GM19035 (cell line): ENCODE results near the gene CCDC88C.
"Not testable (repeated sequence)": the region's sequence is repeated elsewhere in the genome, so short reads cannot be mapped to it uniquely, and the experiment has no call there.

ENCODE experiments used
- ATAC-seq: cut with Tn5 transposase; IDR thresholded peaks from one replicate; pipeline ENCODE4 v1.9.1; 2021; ENCODE audit not compliant: unreplicated experiment

CCDC88C gene

DNA sequence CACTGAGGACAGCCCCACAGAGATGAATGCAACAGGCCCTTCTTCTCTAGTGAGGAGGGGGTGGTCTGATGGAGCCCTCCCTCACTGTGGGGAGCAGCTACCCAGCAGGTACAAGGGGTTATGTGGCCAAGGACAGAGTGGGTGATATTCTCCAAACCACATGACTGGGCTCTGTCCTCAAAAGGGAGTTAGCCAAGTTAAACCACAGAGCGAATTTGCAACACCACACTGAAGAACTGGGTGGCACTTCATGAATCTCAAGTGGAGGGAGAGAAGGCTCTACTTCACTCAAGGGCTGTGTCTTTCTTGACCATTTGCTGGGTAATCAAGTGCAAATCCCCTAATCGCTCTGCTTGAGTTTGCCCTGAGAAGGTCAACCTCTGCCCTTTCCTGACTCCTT lies 185.6 kb downstream of the CCDC88C start:
- ATAC-seq = no peak

DNA sequence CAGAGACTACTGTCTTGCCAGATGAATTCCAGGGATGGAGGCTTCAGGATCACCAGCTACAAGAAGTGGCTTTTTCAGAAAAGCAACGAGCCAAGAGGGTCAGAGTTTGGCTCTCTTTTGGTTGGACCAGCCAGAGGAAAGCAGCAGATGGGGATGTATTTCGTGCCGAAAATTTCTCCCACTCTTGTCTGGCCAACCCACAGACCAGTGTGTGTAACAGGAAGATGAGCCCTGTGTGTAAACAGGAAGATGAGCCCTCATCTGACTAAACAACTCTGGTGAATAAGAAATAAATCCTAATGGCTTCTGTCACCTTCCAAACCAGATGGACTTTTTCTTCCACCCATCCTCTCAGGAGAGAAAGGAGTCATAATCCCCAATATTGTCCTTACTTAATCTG lies 186.2 kb downstream of the CCDC88C start:
- ATAC-seq = no peak

DNA sequence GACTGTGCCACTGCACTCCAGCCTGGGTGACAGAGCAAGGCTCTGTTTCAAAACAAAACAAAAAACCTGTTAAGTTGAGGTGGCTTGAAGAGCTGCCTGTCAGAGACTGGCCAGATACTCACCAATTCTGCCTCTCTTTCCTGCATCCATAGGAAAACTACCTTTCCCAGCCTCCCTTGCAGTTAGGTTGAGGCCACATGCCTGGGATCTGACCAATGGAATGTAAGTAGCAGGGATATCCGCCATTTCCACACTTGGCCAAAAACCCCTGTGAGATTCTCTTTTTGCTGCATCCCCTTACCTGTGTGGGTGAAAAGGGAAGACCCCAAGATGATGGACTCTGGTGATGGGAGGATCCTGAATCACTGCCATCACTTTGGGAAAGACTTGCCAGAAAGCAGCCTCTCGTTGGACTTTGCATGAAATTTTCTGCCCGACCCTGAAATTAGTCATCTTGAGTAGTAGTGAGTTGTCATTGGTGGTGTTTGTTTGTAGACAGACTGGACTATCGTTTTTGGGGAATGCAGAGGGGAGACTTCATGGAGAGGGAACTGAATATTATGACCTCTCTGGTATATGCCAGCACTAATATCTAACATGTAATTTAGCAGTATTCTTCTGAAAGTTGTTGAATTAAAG lies 187.1 kb downstream of the CCDC88C start:
- no peak for ATAC-seq

DNA sequence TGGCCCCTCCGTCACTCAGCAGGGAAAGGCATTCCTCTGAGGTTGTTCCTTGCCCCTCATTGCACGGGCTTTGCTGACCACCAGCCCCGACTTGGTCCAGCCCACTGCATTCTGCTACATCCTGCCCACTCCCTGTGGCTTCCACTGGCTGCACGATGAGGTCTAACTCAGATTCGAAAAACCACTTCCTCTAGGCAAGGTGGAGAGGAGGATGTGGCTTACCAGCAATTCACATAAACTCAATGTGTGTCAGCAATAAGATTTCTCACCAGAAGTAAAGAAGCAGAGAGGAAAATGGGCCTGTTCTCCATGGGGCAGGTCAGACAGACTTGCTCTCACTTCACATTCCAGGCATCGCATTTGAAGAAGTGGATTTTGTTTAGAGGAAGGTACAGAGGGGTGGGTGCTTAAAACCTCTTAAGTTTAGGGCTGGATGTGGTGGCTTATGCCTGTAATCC lies 187.8 kb downstream of the CCDC88C start:
- peak; percentile 65 for ATAC-seq

DNA sequence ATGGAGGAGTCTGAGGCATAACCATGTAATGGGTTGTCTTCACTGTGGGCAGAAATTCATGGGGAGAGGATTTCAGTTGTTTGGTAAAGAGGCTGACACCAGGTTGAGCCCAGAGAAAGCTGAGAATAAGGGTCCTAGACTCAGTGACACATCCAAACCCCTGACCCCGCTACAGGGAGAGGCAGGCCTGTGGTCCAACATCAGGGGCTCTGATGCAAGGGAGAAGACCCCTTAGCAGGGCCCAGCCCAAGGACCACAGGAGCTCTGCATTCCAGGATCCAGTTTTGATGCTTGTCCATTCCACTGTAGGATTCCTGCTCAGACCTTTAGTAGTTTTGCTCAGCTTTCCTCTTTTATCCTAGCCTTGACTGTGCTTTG lies 188.6 kb downstream of the CCDC88C start:
- no peak for ATAC-seq

DNA sequence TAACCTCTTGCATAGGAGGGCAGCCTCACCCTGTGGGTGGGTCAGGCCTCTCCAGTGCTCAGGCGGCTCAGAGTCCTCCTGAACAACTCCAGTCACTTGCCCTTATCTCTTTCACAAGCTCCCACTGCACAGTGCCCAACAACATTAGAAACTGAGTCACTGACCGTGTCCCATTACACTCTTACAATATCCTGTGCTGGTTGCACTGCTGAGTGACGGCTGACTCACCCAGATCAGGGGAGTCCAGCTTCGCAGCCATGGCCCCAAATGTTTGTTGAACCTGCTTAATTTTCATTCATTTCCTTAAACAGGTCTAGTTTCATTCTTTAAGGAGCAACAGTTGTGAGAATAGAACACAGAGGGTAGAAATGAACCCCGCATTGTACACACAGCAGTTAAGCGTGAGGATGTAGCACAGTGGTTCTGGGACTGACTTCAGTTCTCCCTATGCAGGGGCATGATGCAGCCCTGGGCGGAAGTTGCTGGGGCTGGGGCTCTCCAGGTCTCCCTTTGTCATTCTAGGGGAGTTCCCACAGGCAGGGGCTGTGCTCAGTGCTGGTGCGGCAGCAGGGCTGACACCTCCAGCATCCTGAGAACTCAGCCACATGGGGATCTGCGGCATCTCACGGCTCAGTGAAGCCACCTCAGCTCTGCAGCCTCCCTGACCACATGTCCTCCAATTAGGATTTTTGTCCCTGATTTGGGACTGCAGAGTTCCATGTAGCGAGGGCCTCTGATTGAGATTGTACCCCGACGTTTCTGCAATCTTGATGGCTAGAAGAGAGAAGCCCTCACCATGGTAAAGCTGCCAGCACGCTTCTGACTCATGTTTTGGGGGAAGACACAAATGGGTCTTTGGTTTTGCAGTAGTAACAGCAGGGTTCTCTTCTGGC lies 189.3 kb downstream of the CCDC88C start:
- peak; percentile 74 for ATAC-seq

DNA sequence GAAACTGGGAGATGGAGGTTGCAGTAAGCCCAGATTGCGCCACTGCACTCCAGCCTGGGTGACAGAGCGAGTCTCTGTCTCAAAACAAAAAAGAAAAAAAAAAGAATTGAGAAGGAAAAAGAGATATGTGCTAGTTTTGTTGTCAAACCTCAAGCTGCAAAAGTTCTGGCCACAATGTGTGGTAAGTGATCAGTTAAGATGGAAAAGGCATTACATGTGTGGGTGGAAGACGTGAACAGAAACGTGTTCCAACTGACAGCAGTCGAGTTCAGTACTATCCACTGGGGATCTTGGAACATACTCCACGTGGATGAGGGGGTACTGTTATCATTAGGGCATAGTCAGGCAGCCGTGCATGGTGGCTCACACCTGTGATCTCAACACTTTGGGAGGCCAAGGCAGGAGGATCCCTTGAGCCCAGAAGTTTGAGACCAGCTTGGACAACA lies 190.4 kb downstream of the CCDC88C start:
- no peak for ATAC-seq

DNA sequence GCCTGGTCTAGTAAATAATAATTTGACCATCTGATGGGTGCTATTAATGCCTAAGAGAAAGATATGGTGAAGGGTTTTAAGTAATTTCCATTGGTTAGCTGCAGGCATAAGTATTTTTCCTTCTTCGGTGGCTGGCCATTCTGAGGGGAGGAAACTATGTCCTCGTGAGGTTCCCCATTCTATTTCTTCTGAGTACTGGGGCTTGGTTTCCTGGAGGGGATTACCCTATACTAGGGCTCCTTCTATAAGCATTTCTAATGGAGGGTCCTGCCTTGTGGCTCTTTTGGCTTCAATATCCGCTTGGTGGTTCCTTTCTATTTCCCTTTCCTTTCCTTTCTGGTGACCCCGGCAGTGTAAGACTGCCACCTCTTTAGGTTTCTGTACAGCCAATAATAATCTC lies 191.3 kb downstream of the CCDC88C start:
- not testable (repeated sequence) for ATAC-seq

DNA sequence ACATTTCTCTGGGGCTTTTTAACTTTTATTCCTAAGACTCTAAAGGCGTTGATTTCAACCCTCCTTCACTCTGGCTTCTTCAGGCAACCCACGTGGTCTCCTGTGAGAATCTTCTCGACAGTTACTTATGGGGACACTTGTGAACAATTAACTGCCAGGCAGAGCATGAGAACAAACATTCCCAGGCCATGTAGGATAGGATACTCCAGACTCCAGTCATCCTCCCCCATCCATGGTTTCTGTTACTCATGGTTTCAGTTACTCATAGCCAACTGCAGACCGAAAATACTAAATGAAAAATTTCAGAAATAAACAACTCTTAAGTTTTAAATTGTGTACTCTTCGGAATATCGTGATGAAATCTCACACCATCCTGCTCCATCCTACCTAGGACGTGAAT lies 192.6 kb downstream of the CCDC88C start:
- no peak for ATAC-seq

DNA sequence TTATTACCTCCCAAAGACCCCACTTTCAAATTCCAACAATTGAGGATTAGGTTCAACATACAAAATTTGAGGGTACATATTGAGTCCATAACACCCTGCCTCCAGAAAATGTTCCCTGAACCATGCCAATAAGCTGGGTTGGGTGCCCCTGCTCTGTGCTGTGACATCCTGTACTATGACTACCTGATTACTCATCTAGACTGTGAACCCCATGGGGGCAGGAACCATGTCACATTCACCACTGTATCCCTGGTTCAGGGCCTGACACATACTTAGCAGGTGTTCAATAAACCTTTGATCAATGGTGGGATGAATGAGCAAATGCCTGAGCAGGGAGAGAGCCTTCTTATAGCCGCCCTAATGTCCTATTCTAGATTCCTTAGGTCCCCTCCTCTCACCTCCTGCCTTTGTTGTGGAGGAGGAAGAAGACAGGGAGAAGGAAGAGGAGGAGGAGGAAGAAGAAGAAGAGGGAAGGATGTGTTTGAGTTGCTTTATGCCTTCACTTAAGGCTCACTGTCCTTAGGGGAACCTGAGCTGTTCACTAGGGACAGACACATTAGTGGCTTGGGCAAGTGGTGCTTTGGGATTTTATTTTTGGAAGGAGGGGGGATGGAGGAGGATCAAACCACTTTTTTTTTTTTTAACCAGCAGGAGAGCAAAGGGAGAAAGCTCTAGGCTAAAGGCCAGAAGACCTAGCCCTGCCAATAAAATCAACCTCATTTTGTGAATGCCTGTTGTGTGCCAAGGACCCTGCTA lies 194.4 kb downstream of the CCDC88C start:
- no peak for ATAC-seq
